Stomach (tissue), 9 donors: ENCODE measurements around the gene SLC35E2B. TPM values are rescaled to one million over a fixed set of nuclear protein-coding genes. Genes with fewer than 3 reads are reported as not detected.
A peak's percentile ranks its signal among the peaks of the same experiment; 100 is the strongest.

Source experiments
- DNase-seq, 2 donors: peaks; one replicate each; pipeline versions ENCODE4 v3.0.0 to v3.0.0-alpha.2; 2013 to 2019
- H3K27ac ChIP-seq, 5 donors: fragments of 200-600 bp in 4 of 5; sonication (generic) in 4 of 5; one replicate each; pipeline ENCODE4 v1.5.1; 2013 to 2019; ENCODE audit warnings: mild to moderate bottlenecking in 1 of 5, moderate library complexity in 1 of 5
- H3K27me3 ChIP-seq, 3 donors: fragments of 200-600 bp; sonication (generic); one replicate each; pipeline ENCODE4 v1.5.1; 2017 to 2019; ENCODE audit warnings: mixed run types in 1 of 3
- H3K36me3 ChIP-seq, 4 donors: fragments of 200-600 bp; sonication (generic); 1 replicate in 3 of 4; 2 replicates in 1 of 4; pipeline ENCODE4 v1.5.1; 2016 to 2019
- H3K4me1 ChIP-seq, 4 donors: fragments of 200-600 bp; sonication (generic); one replicate each; pipeline ENCODE4 v1.5.1; 2016 to 2019
- H3K4me3 ChIP-seq, 4 donors: fragments of 200-600 bp; sonication (generic) in 3 of 4; one replicate each; pipeline ENCODE4 v1.5.1; 2016 to 2019; ENCODE audit warnings: mild to moderate bottlenecking in 1 of 4
- H3K9me3 ChIP-seq, 4 donors: fragments of 200-600 bp; sonication (generic); one replicate each; pipeline ENCODE4 v1.5.1; 2016 to 2019
- CTCF ChIP-seq, 7 experiments: fragments of 450-650 bp in 4 of 7; fragments of 200-600 bp in 3 of 7; sonication (generic) in 3 of 7; IDR thresholded peaks; one replicate each; pipeline ENCODE4 v1.5.1; 2016 to 2019; ENCODE audit warnings: antibody characterized with exemption in 7 of 7, control low read depth in 2 of 7, mild to moderate bottlenecking in 1 of 7
- EP300 ChIP-seq: sonication (generic); formaldehyde crosslinking; IDR thresholded peaks from one replicate; pipeline ENCODE4 v1.6.1; 2017; ENCODE audit warnings: antibody characterized with exemption
- POLR2A ChIP-seq, 4 donors: fragments of 450-650 bp; IDR thresholded peaks; one replicate each; pipeline ENCODE4 v1.6.1; 2016; ENCODE audit warnings: antibody characterized with exemption in 4 of 4, control low read depth in 2 of 4, mild to moderate bottlenecking in 1 of 4, moderate library complexity in 1 of 4
- POLR2AphosphoS5 ChIP-seq, 3 donors: sonication (generic); formaldehyde crosslinking; IDR thresholded peaks; one replicate each; pipeline ENCODE4 v1.6.1; 2016; ENCODE audit warnings: antibody characterized with exemption in 3 of 3
- WGBS, 5 donors: extraction: QIAGEN DNeasy Blood & Tissue Kit in 3 of 5; methylation state at CpG; one replicate each; pipeline versions ENCODE4 v1.1.5 to v1.1.7; 2013 to 2018; 5-methylcytosine and 5-hydroxymethylcytosine counted together
- intact Hi-C: fragments of 100-400 bp; cut with DNase I; formaldehyde crosslinking; loops from one replicate; pipeline ENCODE4 v1.15.1; 2023; ENCODE audit warnings: low total_unique reads
- polyA plus RNA-seq, 3 donors: library from polyadenylated mRNA; stranded (reverse); fragments of 200-250 nt; gene quantifications; one replicate each; pipeline ENCODE4 v1.2.3, GENCODE V29; 2013
- total RNA-seq, 5 donors: library from RNA; depleted of rRNA; stranded (reverse); fragments of >200 nt; gene quantifications; one replicate each; pipeline versions ENCODE4 v1.1.0 to v1.2.3, GENCODE V29; 2014 to 2016
- donor health status: healthy with polysubstance abuse.
- donor health status: Bipolar disorder and iron deficiency.
- donor health status: healthy.

The SLC35E2B gene
- total and polyA plus RNA-seq, 8 donors: 11.2 to 105 (median 21.3) TPM

GRCh38 chr1:1623631-1624442, 68.8 kb downstream of the SLC35E2B start:
- 89 to 95% (median 90%) methylated on average over 20 to 51 of the region's 51 CpGs for WGBS, 5 donors
- no peak for DNase-seq
- Histone ChIP-seq H3K27ac (no peak overlapping the region), H3K9me3 (no peaks in the 10 kb centered on the region), H3K4me3 (no peak overlapping the region), H3K4me1 (peaks cover 8 to 40% (median 28%) of the 10 kb centered on the region in 4 donors), H3K27me3 (peaks cover 0 to 5% (median 0%) of the 10 kb centered on the region in 3 donors), H3K36me3 (peaks cover 0 to 46% (median 41%) of the 10 kb centered on the region in 4 donors)
- no peak for TF ChIP-seq CTCF (IDR thresholded peaks at IDR 0.05)
- TF ChIP-seq EP300: no peak
- TF ChIP-seq POLR2A (IDR thresholded peaks at IDR 0.05): no peak
- intact Hi-C loops: no loop called here

GRCh38 chr1:1623181-1623630, 69.4 kb downstream of the SLC35E2B start:
- DNase-seq: no peak
- H3K27ac ChIP-seq: peak overlapping the region in 2 of 5 donors; percentile 8 to 75
- H3K4me1 ChIP-seq: peaks cover 8 to 45% (median 32%) of the 10 kb centered on the region in 4 donors
- intact Hi-C loops: no loop called here
- H3K36me3 ChIP-seq: peaks cover 0 to 46% (median 39%) of the 10 kb centered on the region in 4 donors
- H3K9me3 ChIP-seq: no peaks in the 10 kb centered on the region
- H3K27me3 ChIP-seq: no peaks in the 10 kb centered on the region
- 93 to 97% (median 95%) methylated on average over 10 to 33 of the region's 33 CpGs for WGBS, 5 donors
- no peak for TF ChIP-seq POLR2AphosphoS5 (IDR thresholded peaks at IDR 0.05)
- H3K4me3 ChIP-seq: no peak overlapping the region

GRCh38 chr1:1622788-1623094, 69.9 kb downstream of the SLC35E2B start:
- 90 to 95% (median 92%) methylated on average over 17 of the region's 17 CpGs for WGBS, 5 donors
- H3K27me3 ChIP-seq: no peaks in the 10 kb centered on the region
- TF ChIP-seq POLR2AphosphoS5 (IDR thresholded peaks at IDR 0.05) (no peak), POLR2A (IDR thresholded peaks at IDR 0.05) (no peak), EP300 (no peak), CTCF (IDR thresholded peaks at IDR 0.05) (no peak)
- peak overlapping the region in 3 of 5 donors; percentile 8 to 75 (median 65) for H3K27ac ChIP-seq
- no peak overlapping the region for H3K4me3 ChIP-seq
- H3K9me3 ChIP-seq: no peaks in the 10 kb centered on the region
- peaks cover 8 to 47% (median 33%) of the 10 kb centered on the region in 4 donors for H3K4me1 ChIP-seq
- H3K36me3 ChIP-seq: peaks cover 0 to 46% (median 39%) of the 10 kb centered on the region in 4 donors
- DNase-seq: peak in 1 of 2 donors; percentile 4
- intact Hi-C loops: no loop called here

GRCh38 chr1:1622010-1622787, 70.4 kb downstream of the SLC35E2B start:
- Histone ChIP-seq H3K9me3 (no peaks in the 10 kb centered on the region), H3K4me3 (no peak overlapping the region), H3K27ac (peak overlapping the region in 4 of 5 donors; percentile 8 to 75 (median 60)), H3K27me3 (no peaks in the 10 kb centered on the region), H3K36me3 (peaks cover 0 to 43% (median 37%) of the 10 kb centered on the region in 4 donors), H3K4me1 (peaks cover 9 to 52% (median 38%) of the 10 kb centered on the region in 4 donors)
- no peak for DNase-seq
- TF ChIP-seq EP300: no peak
- TF ChIP-seq POLR2AphosphoS5 (IDR thresholded peaks at IDR 0.05): peak in 1 of 3 donors; percentile 19
- no peak for TF ChIP-seq POLR2A (IDR thresholded peaks at IDR 0.05)
- 69 to 82% (median 76%) methylated on average over 18 to 21 of the region's 21 CpGs for WGBS, 5 donors
- intact Hi-C loops: no loop called here
